Measurements from ENCODE around the gene PTPRA. TPM values are rescaled to one million over a fixed set of nuclear protein-coding genes. Genes with fewer than 3 reads are reported as not detected.
A peak's percentile ranks its signal among the peaks of the same experiment; 100 is the strongest.

PTPRA gene
- total RNA-seq, 1 donor from 2014 or later, result 80.2 TPM

GRCh38 chr20:2875690-2876203 lies 2.5 kb downstream of the PTPRA start:
- Mint-ChIP-seq H3K4me1 (ENCODE audit: unreplicated experiment) (peaks cover 46% of the 10 kb centered on the region), H3K9me3 (ENCODE audit: unreplicated experiment) (no peaks in the 10 kb centered on the region), H3K36me3 (ENCODE audit: unreplicated experiment) (no peaks in the 10 kb centered on the region), H3K27me3 (ENCODE audit: unreplicated experiment) (no peaks in the 10 kb centered on the region), H3K4me3 (ENCODE audit: unreplicated experiment) (peak overlapping the region; percentile 23), H3K27ac (ENCODE audit: unreplicated experiment) (no peak overlapping the region)
- no peak for TF ChIP-seq CTCF (IDR thresholded peaks at IDR 0.05)
- DNase-seq (ENCODE audit: extremely low spot score, unreplicated experiment), result peak; percentile 48

- Mint-ChIP-seq H3K4me3 (ENCODE audit: unreplicated experiment) (no peak overlapping the region), H3K9me3 (ENCODE audit: unreplicated experiment) (no peaks in the 10 kb centered on the region), H3K4me1 (ENCODE audit: unreplicated experiment) (peaks cover 27% of the 10 kb centered on the region), H3K27ac (ENCODE audit: unreplicated experiment) (no peak overlapping the region), H3K27me3 (ENCODE audit: unreplicated experiment) (no peaks in the 10 kb centered on the region), H3K36me3 (ENCODE audit: unreplicated experiment) (no peaks in the 10 kb centered on the region)
- no peak for DNase-seq (ENCODE audit: extremely low spot score, unreplicated experiment)
- no peak for TF ChIP-seq CTCF (IDR thresholded peaks at IDR 0.05)
Observed at GRCh38 chr20:2878515-2878914, 5.2 kb downstream of the PTPRA start.

- H3K4me1 Mint-ChIP-seq (ENCODE audit: unreplicated experiment), result peaks cover 31% of the 10 kb centered on the region
- peaks cover 3% of the 10 kb centered on the region for H3K36me3 Mint-ChIP-seq (ENCODE audit: unreplicated experiment)
- H3K27ac Mint-ChIP-seq (ENCODE audit: unreplicated experiment), result no peak overlapping the region
- no peak for TF ChIP-seq CTCF (IDR thresholded peaks at IDR 0.05)
- DNase-seq (ENCODE audit: extremely low spot score, unreplicated experiment), result no peak
- H3K27me3 Mint-ChIP-seq (ENCODE audit: unreplicated experiment), result no peaks in the 10 kb centered on the region
- H3K4me3 Mint-ChIP-seq (ENCODE audit: unreplicated experiment), result no peak overlapping the region
- no peaks in the 10 kb centered on the region for H3K9me3 Mint-ChIP-seq (ENCODE audit: unreplicated experiment)
Observed at GRCh38 chr20:2879146-2879545, 5.9 kb downstream of the PTPRA start.

GRCh38 chr20:2880650-2881049 lies 7.4 kb downstream of the PTPRA start:
- Mint-ChIP-seq H3K27ac (ENCODE audit: unreplicated experiment) (peak overlapping the region; percentile 31), H3K36me3 (ENCODE audit: unreplicated experiment) (peaks cover 3% of the 10 kb centered on the region), H3K27me3 (ENCODE audit: unreplicated experiment) (no peaks in the 10 kb centered on the region), H3K4me3 (ENCODE audit: unreplicated experiment) (no peak overlapping the region), H3K9me3 (ENCODE audit: unreplicated experiment) (no peaks in the 10 kb centered on the region), H3K4me1 (ENCODE audit: unreplicated experiment) (peaks cover 20% of the 10 kb centered on the region)
- TF ChIP-seq CTCF (IDR thresholded peaks at IDR 0.05), result no peak
- DNase-seq (ENCODE audit: extremely low spot score, unreplicated experiment), result no peak

GRCh38 chr20:2883726-2884637 lies 10.7 kb downstream of the PTPRA start:
- H3K27ac Mint-ChIP-seq (ENCODE audit: unreplicated experiment), result no peak overlapping the region
- DNase-seq (ENCODE audit: extremely low spot score, unreplicated experiment), result no peak
- H3K4me3 Mint-ChIP-seq (ENCODE audit: unreplicated experiment), result no peak overlapping the region
- no peak for TF ChIP-seq CTCF (IDR thresholded peaks at IDR 0.05)
- peaks cover 3% of the 10 kb centered on the region for H3K36me3 Mint-ChIP-seq (ENCODE audit: unreplicated experiment)
- peaks cover 6% of the 10 kb centered on the region for H3K4me1 Mint-ChIP-seq (ENCODE audit: unreplicated experiment)
- no peaks in the 10 kb centered on the region for H3K27me3 Mint-ChIP-seq (ENCODE audit: unreplicated experiment)
- H3K9me3 Mint-ChIP-seq (ENCODE audit: unreplicated experiment), result no peaks in the 10 kb centered on the region
